HG03108 (cell line): ENCODE data around the gene WIPF2.

Source experiments
- ATAC-seq: cut with Tn5 transposase; IDR thresholded peaks from one replicate; pipeline ENCODE4 v1.9.1; 2021; ENCODE audit warnings: moderate library complexity; ENCODE audit not compliant: unreplicated experiment

WIPF2 gene

GRCh38 chr17:40244255-40244654 is 25.2 kb downstream of the WIPF2 start:
- no peak for ATAC-seq

GRCh38 chr17:40247926-40248495 is 28.9 kb downstream of the WIPF2 start:
- no peak for ATAC-seq

DNA sequence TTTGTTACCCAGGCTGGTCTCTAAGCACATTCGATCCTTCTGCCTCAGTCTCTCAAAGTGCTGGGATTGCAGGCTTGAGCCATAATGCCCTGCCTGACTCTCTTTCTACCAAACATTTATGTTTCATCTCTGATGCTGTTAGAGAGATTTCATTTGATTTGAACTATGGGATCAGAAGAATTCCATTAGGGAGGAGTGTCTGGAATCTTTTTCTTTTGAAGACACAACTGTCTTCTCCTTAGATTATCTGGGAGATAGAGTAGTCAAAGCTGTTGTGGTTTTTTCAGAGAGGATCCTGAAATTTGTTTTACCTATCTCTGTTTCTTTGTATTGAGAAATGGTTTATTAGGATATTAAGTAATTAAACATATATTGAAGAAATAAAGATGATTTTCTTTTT is 29.4 kb downstream of the WIPF2 start:
- no peak for ATAC-seq

GRCh38 chr17:40251576-40251975 is 32.5 kb downstream of the WIPF2 start:
- ATAC-seq: no peak

GRCh38 chr17:40253565-40253964 is 34.5 kb downstream of the WIPF2 start:
- no peak for ATAC-seq

DNA sequence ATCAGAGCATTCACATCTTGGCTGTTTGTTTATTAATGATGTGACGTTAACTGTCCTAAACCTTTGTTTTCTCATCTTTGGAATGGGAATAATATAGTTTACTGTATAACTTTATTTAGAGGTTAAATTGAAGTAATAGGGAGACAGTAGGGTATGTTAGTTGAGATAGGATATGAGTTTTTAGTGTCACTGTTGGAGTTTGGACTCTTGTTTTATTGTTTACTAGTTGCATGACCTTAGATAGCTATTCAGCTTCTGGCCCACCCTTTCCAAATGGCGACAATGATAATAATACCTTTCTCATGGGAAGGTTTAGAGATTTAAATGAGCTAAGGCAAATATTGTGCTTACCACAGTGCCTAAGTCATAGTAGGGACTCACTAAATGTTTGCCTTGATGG is 40.4 kb downstream of the WIPF2 start:
- ATAC-seq: no peak

- no peak for ATAC-seq
These were observed 41.4 kb downstream of the WIPF2 start for GRCh38 chr17:40260528-40260927.

DNA sequence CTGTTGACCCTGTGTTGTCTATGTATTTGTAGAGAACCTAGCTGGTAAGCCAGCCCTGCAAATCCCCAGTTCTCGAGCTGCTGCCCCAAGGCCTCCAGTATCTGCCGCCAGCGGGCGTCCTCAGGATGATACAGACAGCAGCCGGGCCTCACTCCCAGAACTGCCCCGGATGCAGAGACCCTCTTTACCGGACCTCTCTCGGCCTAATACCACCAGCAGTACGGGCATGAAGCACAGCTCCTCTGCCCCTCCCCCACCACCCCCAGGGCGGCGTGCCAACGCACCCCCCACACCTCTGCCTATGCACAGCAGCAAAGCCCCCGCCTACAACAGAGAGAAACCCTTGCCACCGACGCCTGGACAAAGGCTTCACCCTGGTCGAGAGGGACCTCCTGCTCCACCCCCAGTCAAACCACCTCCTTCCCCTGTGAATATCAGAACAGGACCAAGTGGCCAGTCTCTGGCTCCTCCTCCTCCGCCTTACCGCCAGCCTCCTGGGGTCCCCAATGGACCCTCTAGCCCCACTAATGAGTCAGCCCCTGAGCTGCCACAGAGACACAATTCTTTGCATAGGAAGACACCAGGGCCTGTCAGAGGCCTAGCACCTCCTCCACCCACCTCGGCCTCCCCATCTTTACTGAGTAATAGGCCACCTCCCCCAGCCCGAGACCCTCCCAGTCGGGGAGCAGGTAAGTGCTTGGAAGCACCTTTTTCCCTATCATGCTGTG is 45.5 kb downstream of the WIPF2 start:
- no peak for ATAC-seq

DNA sequence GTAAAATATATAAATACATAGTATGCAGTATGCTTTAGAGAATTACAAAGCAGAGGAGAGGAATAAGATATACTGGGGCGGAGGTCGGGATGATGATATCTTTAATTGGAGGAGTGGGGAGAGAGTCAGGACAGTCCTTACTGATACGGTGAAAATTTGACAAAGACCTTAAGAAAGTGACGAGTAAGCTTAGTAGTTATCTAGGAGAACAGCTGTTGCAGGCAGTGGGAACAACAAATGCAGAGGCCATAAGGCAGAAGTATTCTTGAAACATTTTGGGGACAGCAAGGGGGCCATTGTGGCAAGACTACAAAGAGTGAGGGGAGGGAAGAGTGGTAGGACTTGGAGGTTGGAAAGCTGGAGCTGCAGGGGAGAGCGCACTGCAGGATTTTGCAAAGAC is 46.2 kb downstream of the WIPF2 start:
- no peak for ATAC-seq

DNA sequence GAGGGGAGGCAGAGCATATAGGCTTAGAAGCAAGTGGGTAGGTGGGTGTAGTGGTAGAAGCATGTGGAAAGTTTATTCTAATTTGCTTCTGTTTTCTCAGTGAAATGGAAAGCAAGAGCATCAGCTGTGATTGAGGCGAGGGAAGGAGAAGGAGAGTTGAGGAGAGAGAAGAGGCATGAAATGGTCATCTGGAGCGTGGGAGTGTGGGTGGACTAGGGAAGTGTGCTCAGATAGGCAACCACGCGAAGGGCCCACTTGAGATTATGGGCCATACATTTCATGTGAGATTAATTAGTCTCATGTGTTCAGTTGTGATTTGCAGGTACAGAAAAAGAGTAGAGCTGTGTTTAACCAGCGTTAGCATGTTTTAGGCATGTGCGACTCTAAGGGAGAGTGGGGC is 47.8 kb downstream of the WIPF2 start:
- no peak for ATAC-seq

DNA sequence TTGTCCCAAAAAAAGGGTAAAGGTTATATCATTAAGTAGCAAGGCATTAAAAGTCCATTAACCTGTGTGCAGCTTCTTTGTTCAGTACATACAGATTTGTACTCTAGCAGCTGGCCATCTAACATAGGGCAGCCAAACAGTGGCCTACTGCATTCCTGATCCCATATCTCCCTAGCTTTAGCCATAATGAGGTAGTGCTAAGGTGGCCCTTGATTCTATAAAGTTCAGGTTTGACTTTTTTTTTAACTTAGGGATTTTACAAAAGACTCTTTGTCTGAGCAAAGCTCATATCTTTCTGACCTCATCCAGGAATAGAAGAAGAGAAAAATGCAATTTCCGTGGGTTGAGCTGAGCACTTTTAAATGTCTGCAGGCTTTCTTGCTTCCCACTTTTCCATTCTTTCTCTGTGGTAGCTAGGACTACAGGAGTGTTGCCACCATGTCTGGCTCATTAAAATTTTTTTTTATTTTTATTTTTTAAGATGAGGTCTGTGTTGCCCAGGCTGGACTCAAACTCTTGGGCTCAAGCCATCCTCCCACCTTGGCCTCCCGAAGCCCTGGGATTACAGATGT is 49.1 kb downstream of the WIPF2 start:
- ATAC-seq: no peak

DNA sequence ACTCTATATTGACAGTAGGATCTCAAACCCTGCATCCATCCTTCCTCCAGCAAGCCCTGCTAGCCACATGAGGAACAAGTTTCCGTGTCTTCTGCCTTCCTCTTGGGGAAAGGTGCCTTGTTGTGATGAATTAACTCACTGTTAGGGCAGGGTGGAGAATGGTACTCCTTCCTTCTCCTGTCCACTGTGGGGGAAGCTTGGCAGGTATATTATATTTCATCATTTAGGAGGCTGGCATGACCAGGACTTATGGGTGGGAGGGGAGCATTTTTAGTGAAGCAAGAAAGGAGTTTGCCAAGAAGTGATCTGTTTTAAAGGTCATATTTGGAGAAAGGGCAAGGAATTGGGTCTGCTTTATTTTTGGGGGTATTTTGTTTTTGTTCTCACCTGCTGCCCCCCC is 59.3 kb downstream of the WIPF2 start:
- ATAC-seq: no peak

GRCh38 chr17:40279402-40279801 is 60.3 kb downstream of the WIPF2 start:
- no peak for ATAC-seq

GRCh38 chr17:40281663-40282062 is 62.6 kb downstream of the WIPF2 start:
- no peak for ATAC-seq

DNA sequence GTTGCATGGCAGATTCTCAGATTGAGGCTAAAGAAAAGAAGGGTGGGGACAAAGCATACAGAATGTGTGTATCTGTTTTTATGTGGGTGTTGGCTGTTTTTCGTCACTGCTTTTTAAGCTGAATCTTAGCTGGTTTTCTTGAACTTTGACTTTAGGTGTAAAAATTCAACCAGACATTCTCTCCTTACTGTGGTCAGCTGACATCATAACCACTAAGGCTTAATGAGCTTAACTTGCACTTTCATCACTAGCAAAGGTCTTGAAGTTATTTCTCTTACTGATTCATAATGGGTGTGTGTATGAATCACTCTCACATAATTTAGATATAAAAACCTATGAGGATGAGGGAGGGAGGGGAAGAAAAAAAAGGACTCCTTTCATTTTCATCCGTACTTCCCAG is 64.6 kb downstream of the WIPF2 start:
- no peak for ATAC-seq

- ATAC-seq: no peak
These were observed 65.1 kb downstream of the WIPF2 start for GRCh38 chr17:40284085-40284713.

- ATAC-seq: no peak
These were observed 67.4 kb downstream of the WIPF2 start for GRCh38 chr17:40286473-40286872.

- ATAC-seq: no peak
These were observed 68.0 kb downstream of the WIPF2 start for GRCh38 chr17:40287159-40287493.

DNA sequence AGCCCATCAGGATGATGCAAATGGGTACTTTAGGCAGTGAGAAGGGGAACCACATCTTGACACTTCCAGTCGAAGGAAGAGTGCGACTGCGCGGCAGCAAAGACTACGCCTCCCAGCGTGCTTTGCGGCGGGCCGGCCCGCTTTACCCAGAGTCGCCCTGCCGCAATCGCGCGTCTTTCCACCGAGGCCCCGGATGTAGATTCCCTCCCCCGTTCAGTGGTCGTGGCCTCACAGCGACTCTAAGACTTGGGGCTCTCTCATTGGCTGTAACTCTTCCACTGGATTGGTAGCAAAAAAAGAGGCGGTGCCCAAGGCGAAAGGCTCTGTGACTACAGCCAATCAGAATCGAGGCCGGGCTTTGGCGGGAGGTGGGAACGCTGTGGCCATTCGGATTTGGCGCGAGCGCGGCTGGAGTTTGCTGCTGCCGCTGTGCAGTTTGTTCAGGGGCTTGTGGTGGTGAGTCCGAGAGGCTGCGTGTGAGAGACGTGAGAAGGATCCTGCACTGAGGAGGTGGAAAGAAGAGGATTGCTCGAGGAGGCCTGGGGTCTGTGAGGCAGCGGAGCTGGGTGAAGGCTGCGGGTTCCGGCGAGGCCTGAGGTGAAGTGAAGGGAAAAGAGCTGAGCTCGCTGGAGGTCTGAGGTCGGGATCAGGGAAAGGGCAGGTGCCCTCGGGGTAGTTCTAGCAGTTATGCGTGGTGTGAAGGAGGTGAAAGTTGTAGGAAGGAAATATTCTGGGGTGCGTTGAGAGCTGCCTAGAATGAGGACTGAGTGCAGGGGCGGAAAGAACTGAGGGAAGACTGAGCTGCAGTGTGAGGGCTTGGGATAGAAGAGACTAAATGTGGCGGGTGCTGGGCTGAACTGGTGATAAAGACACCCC is 68.6 kb downstream of the WIPF2 start, which contains the start of gene CDC6:
Gene CDC6 (plus strand): TSS at position 386 of the 876 bp plus-strand sequence. CDS start 1,542 bp downstream, outside the sequence.
- peak; percentile 80 for ATAC-seq

DNA sequence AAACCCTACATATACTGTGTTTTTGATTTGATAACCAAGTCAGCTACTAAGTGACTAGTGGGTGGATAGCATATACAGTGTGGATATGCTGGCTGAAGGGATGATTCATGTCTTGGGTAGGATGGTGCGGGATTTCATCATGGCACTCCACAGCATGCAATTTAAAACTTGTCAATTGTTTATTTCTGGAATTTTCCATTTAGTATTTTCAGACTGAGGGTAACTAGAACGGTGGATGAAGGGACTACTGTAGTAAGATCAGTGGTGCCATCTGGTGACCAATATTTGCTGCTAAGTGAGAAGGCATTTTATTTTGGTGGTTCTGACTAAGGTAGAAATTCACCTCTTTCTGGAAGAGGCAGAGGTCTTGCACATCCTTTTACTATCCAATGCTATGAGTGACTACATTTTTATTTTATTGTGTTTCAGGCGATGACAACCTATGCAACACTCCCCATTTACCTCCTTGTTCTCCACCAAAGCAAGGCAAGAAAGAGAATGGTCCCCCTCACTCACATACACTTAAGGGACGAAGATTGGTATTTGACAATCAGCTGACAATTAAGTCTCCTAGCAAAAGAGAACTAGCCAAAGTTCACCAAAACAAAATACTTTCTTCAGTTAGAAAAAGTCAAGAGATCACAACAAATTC is 71.7 kb downstream of the WIPF2 start:
- no peak for ATAC-seq

DNA sequence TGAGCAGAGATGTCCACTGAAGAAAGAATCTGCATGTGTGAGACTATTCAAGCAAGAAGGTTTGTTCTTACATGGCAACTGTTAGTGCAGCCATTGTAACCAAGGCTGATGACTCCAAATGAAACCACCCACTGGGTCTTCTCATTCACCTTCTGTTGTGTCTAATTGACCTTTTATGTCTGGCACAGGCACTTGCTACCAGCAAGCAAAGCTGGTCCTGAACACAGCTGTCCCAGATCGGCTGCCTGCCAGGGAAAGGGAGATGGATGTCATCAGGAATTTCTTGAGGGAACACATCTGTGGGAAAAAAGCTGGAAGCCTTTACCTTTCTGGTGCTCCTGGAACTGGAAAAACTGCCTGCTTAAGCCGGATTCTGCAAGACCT is 72.2 kb downstream of the WIPF2 start:
- ATAC-seq: no peak
